ENCODE measurements around the gene OR5K3. TPM values are rescaled to one million over a fixed set of nuclear protein-coding genes. Genes with fewer than 3 reads are reported as not detected.

The OR5K3 gene
- total RNA-seq, 1 experiment from 2014 or later: not detected

GRCh38 chr3:98433764-98434163 is 43.3 kb downstream of the OR5K3 start:
- DNase-seq (ENCODE audit: low spot score): no peak

GRCh38 chr3:98434412-98434811 is 43.9 kb downstream of the OR5K3 start:
- DNase-seq (ENCODE audit: low spot score): no peak

DNA sequence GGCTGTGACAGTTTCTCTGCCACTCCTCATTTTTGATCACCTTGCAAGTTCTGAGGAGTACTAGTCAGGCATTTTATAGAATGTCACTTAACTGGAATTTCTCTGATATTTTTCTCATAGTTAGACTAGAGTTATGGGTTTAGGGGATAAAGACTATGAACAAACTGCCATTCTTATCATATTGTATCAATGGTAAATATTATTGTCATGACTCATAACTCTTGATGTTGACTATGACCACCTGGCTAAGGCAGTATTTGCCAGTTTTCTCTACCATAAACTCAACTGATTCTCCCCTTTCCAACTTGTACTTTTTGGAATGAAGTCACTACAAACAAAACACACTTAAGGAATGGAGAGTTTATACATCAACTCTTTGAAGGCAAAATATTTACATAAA is 49.8 kb downstream of the OR5K3 start:
- no peak for DNase-seq (ENCODE audit: low spot score)

Other genes starting within 250 kb of the OR5K3 start
- gene OR5H14, start 243.2 kb upstream of the OR5K3 start, total RNA-seq (2014; rRNA removed; shearing (Covaris generic)): not detected in 2 replicates
- not detected in 2 replicates for gene OR5H15, start 224.0 kb upstream of the OR5K3 start, total RNA-seq (2014; rRNA removed; shearing (Covaris generic))
- gene OR5H6, start 126.4 kb upstream of the OR5K3 start, total RNA-seq (2014; rRNA removed; shearing (Covaris generic)): not detected in 2 replicates
- gene OR5H2, start 108.2 kb upstream of the OR5K3 start, total RNA-seq (2014; rRNA removed; shearing (Covaris generic)): not detected in 2 replicates
- not detected in 2 replicates for gene OR5K4, start 36.8 kb upstream of the OR5K3 start, total RNA-seq (2014; rRNA removed; shearing (Covaris generic))
- not detected in 2 replicates for gene OR5K1, start 72.5 kb downstream of the OR5K3 start, total RNA-seq (2014; rRNA removed; shearing (Covaris generic))
- not detected in 2 replicates for gene OR5K2, start 107.0 kb downstream of the OR5K3 start, total RNA-seq (2014; rRNA removed; shearing (Covaris generic))
- gene CLDND1, start 132.2 kb downstream of the OR5K3 start, total RNA-seq (2014; rRNA removed; shearing (Covaris generic)): 140 and 166 TPM in 2 replicates
- not detected in 2 replicates for gene GPR15, start 141.3 kb downstream of the OR5K3 start, total RNA-seq (2014; rRNA removed; shearing (Covaris generic))
- gene CPOX, start 202.9 kb downstream of the OR5K3 start, total RNA-seq (2014; rRNA removed; shearing (Covaris generic)): 37.1 and 41.3 TPM in 2 replicates